Right renal cortex interstitium (tissue), 3 donors: ENCODE data around the gene TMEM86B. TPM values are rescaled to one million over a fixed set of nuclear protein-coding genes. Genes with fewer than 3 reads are reported as not detected.

Experiments
- DNase-seq, 3 donors: peaks; one replicate each; pipeline ENCODE4 v3.0.0-alpha.2; 2013; ENCODE audit warnings: low read depth in 3 of 3, low spot score in 2 of 3
- polyA plus RNA-seq, 3 donors: library from polyadenylated mRNA; unstranded; fragments of 120-200 nt; gene quantifications; one replicate each; pipeline ENCODE4 v1.2.1, GENCODE V29; 2013; ENCODE audit not compliant: insufficient read length in 3 of 3

Gene TMEM86B
- polyA plus RNA-seq, 3 donors, result 1.7 to 2.4 (median 2.2) TPM

DNA sequence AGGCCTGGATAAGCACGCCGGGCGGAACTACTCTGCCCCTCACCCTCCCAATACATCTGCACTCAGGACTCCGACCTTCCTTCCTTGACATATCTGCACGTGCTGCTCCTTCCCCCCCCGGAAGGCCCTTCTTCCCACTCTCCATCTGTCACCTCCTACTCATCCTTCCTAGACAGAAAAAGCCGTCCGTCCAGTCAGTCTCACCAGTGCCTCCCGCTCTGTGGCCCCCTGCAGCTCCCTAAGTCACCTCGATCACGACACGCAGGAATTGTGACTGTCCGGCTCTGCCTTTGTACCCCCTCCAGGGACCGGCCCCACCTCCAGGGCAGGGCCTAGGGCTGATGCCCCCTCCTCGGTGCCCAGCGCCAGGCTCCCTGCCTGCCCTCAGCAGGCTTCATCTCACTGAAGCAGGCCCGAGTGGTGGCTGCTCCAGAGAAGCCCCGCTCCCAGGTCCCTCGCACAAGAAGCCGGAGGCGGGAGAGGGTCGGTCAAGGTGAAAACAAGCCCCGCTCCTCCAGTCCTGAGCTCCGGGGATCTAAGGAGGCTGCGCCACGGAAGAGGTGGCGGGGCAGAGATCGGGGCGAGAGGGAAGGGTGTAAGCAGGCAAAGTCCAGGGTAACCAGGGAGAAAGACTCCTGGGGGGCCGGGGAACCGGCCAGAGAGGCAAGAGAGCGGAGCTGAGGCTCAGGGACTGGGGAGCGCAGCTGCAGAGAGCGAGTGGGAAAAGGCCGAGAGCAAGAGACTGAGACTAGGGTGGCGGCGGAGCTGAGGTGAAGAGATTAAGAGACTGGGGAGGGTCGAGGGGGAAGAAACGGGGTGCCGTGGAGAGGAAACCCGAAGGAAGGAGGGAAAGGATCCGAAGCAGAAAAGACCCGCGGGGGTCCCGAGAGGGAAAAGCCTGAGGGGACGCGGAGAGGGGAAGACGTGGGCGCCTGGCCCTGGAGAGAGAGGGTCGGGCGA is 29.2 kb upstream of the TMEM86B start:
- DNase-seq, result no peak

DNA sequence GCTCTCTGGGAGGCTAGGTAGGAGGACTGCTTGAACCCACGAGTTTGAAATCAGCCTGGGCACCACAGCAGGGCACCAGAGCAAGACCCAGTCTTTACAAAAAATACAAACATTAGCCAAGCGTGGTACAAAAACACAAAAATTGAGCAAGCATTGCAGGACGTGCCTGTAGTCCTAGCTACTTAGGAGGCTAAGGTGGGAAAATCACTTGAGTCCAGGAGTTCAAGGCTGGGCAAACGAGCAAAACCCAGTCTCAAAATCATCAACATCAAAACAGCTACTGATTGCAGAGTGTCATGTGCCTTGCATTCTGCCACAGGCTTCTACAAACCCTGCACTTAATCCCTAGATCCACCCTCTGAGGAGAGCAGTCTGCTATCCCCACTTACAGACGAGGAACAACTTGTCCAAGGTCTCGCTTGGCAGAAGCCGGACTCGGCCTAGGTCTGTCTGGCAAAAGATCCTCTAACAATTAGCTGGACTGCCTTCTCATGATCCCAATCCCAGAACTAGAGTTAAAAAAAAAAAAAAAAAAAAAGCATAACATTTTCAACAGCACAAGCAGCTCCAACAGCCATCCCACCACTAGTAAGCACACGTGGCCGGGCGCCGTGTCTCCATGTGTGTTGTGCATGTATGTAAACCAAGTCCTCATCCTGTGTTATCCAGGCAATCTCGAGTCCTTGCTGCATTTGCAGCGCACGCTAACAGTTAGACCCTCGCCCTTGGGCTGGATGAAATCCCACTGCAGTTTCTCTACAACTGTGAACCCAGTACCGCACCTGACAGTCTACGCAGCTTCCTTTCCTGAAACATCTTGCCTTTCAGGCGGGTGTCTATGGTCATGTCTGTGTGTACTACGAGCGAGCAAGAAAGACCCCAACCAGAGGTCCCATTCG is 28.2 kb upstream of the TMEM86B start:
- DNase-seq, result no peak

DNA sequence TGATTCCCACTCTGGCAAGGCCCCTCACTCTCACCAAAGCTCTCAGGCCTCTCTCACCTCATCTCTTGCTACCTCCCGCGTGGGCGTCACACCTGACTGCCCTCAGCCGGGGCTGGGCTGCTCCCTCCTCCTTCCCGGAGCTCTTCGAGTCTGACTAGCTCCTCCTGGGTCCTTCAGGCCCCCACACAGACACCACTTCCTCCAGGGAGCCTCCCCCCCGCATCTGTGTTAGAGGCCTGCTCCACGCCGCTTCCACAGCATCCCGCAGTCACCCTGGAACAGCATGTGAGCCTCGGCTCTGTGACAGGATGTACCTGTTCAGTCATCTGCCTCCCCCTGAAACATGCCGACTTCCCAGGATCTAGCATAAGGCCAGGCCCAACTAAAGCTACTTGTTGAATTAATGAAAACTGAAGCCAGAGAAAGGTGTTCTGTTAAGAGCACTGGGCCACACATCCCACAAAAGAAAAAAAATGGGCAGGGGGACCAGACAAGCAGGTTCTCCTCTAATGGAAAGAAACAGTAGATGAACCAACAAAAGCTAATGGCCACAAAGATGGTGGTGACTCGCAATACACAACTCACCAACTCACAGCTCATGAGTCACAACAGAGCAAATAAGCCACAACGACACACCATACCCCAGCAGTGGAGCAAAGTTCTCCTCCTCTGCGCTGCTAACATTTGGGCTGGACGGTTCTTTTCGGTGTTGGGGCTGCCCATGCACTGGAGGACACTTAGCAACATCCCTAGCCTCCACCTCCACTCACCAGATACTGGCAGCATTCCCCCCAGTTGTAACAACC is 27.3 kb upstream of the TMEM86B start:
- no peak for DNase-seq

DNA sequence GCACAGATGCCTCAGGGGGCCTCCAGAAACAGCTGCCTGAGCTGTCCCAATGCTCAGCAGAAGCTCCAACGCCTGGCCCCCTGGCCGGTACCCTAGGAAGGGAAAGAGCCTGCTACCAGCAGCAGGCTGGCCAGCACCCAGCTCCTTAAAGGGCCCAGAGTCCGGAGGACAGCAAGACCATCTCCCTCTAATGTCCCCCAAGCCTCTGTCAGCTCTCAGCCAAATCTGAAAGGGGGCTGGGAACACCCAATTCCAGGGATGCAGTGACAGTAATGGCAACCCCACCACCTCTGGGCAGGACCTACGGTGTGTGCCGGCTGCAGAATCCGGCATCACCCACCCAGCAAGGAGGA is 26.0 kb upstream of the TMEM86B start:
- DNase-seq, result no peak

DNA sequence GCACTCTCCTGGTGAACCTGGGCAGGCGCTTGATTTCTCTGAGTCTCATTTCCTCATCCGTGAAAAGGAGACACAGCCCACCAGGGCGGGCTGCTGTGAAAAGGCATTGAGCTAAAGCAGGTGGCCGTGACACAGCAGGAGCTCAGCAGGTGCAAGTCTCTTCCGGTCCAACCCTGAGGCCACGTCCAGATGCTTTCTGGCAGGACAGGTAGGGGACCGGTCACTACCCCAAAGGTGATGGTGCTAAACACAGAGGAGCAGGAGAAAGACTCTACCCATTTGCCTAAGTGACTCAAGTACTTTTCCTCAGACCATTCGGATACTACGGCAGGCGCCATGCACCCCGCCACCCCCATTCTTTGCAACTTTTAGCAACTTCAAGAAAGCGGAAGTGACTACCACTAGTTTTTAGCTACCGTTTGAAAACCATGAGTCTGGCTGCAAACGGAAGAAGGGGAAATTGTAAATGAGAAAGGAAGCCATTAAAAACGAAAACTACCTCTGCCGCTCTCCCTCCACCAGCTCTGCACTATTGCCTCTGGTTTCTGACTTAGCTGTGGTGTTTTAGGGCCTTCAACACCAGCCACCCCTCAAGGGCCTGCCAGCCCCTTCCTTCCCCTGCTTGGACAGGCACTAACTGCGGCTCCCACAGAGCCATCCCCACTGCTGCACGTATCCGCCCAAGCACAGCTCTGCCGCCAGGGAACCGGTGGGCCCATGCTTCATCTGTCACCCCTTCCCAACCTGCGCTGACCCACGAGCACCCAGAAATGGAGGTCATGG is 25.5 kb upstream of the TMEM86B start:
- DNase-seq, result no peak

DNA sequence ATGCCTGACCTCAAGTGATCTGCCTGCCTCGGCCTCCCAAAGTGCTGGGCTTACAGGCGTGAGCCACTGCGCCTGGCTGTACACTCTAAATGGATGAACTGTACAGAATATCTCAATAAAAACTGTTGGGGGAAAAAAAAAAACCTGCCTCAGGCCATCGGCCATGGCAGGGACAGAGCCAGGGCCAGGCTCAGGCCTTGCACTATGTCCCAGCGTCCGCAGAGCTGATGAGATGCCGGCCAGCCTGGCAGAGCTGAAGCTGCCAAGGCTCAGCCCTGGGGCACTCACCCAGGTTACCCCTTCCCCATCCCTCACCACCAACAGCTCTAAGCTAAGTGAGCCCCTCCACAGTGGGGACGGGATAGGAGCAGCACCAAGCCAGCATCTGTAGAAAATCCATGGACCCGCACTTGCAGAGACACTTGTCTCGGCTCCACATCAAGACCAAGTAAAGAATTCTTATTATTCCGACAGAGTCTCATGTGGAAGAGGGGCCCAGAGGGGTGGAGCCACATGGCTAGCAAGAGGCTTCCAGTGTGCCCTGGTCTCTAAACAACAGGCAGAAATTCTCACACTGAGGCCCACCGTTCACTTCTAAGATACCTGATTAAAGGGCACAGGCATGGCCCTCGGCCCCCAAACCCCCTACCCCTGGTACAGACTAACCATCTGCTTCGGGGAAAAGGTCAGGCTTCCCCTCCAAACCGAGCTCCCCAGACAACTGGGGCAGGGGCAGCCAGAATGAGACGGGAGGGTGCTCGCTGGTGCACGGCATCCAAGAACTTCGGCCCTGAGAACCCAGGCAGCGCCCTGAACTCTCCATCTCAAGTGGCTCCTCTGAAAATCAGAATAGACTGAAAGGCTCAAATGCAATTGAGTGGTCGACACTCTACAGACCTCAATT is 24.4 kb upstream of the TMEM86B start:
- DNase-seq, result no peak

DNA sequence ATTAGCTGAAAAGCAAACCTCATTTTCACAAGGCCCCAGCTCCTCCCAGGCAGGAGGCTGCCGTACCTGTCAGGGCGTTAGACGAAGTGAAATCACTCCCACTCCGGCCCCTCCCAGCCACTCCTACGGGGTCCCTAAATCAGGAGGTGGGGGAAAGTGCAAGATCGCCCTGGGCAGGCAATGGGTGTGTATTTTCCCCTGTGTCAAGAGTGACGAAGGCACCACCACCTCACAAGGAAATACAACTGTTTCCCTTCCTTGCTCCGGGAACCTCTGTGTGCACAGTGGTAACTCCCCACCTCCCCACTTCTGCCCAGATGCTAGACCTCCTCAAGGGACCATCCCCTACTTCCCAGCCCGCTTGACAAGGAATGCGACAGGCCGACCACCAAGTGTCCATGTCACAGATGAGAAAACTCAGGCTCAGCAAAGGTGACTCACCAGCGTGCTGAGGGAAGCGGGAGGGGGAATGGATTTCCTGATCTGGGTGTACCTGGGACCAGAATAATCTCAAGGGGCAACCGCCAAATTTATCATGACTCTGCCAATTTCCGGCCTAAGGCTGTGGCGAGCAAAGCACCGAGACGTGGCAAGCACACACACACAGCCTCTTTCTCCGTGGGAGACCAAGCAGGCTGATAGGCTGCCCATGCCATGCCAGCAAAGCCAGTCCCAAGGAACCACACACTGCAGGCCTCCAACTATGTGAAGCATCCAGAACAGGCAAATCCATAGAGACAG is 22.9 kb upstream of the TMEM86B start:
- DNase-seq, result no peak

DNA sequence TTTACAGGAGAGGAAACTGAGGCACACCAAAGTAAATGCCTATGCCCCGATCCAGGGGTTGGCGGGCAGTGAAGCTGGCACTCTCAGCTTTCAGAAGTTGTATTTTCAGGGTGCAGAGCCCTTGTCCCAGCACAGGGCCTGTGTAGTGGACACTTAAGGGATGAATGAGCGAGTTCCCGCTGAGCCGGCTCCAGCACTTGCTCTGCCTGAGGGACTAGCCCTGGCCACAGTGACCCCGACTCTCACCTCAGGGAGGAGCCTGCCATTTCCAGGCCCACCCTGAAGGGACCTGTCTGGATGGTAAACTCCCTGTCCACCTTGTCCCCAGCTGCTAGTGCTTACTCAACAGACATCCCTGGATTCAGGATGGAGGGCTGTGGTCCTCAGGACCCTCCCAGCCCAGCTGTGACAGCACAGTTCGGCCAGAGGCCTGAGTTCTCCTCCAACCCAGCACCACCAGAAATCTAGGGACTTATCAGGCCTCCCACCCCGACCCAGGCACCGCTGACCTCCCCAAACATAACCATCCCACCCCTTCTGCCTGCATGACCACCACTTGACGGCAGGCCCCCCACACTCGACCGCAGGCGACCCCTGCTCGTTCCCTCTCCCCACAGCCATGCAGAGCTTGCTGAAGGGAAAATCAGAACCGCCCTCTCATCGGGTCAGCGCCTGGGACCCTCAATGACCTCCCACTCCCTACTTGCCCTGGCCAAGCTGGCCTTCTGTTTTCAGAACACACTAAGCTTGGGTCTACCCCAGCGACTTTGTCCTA is 21.9 kb upstream of the TMEM86B start:
- DNase-seq, result no peak

DNA sequence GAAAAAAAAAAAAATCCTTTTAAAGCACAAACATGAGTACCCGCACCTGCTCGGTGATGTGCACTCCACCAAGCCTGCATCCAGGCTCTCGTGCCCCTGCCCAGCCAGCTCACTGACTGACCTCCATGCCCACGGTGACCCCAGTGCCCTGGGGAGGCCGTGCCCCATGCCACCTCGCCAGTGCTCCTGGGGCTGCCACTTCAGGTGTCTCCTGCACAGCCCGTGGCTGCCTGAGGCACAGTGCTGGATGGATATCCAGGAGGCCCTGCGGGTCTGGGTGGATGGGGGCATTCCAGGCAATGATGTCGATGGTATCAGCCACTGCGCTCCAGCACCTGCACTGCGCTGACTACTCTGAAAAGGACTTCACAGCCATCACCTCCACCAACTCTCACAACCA is 21.3 kb upstream of the TMEM86B start:
- DNase-seq, result no peak

DNA sequence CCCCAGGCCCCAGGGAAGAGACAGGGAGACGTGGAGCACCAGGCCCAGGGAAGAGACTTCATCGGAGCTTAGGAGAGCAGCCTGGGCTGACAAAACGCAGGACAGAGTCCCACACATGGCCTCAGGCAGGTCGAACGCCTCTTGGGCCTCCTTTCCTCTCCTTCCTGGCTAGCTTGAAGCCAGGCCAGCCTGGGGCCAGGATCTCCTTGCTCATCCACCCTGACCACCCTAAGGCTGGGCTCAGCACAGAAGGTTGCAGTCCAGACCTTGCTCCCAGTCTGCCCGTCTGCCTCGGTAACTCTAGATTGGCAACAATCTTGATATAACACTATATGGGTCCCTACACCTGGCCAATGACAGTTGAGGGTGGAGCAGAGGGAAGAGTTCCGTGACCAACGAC is 20.1 kb upstream of the TMEM86B start:
- DNase-seq, result no peak

DNA sequence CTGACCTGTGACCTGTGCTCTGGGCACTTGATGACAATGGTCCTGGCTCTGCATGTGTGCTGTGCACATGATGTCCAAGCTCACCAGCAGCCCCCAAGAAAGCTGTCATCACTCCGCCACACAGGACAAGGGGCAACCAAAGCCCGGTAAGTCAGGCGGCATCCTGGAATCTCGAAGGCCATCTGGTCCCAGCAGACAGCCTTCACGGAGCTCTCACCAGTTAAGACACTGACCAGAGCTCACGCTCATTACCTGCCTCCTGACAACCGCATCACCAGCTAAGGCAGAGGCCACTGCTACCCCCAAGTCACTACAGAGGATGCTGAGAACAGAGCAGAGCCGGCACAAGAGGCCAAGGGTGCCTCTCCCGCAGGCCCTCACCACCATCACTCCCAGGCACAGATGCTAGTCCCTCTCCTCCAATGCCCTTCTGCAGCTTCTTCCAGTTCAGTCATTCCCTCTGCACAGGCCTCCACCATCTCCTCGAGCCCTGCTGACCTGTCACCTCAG is 19.7 kb upstream of the TMEM86B start:
- no peak for DNase-seq

DNA sequence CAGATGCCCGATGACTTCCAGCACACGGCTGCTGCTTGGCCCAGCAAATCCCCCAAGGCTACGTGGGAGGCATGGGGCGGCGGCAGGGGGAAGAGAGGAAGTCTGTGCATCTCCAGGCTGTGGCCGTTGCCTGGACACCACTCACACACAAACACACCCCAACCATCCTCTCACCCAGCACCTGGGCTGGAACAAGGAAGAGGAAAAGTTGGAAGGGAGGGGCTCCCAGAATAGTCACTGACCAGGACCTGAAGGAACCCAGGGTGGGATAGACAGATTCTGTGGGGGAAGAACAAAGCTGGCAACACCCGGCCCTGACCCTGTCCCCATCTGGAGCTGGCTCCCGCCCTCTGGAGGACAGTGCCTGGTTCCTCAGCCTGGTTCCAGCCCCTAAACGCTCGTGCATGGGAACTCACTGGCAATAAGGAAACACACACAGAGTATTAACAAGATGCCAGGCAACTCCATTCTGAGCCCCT is 19.1 kb upstream of the TMEM86B start:
- DNase-seq, result no peak

DNA sequence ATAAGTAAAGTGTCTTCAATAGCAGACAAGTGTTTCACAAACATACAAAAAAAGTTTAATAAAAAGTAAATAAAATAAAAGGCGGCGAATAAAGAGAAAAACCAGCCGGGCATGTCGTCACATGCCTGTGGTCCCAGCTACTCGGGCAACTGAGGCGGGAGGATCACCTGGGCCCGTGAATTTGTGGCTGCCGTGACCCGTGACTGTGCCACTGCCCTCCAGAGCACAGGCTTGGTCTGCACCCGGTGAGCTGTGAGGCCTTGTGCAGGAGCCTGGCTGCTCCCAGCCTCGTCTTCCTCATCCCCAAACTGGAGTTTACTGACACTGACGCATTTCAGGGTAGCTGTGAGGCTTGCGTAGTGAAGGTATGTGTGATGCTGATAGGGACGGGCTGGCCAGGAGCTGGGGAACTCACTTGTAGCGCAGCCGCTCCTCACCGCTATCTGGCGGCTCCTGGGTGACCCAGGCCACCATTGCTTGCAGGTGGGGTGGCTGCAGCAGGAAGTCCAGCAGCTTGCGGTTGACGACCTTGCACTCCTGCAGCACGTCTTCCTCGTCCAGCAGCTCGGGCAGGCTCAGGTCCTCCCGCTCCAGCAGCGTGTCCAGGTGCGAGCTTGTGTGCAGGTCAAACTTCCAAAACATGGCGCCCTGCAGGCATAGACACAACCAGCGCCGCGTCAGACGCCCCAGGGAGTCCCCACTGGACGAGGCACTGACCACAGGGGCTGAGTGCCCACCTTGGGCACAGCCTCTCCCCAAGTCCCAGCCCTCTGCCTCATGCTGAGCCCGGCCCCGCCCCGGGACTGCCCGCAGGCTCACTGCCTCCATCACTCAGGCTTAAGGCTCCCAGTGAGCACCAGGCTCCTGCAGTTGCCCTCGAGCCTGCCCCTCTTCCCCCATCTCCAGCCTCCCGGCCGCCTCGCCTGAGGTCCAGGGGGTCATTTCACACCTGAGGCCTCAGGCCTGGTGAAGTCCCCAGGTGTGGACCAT is 18.2 kb upstream of the TMEM86B start:
- no peak for DNase-seq

DNA sequence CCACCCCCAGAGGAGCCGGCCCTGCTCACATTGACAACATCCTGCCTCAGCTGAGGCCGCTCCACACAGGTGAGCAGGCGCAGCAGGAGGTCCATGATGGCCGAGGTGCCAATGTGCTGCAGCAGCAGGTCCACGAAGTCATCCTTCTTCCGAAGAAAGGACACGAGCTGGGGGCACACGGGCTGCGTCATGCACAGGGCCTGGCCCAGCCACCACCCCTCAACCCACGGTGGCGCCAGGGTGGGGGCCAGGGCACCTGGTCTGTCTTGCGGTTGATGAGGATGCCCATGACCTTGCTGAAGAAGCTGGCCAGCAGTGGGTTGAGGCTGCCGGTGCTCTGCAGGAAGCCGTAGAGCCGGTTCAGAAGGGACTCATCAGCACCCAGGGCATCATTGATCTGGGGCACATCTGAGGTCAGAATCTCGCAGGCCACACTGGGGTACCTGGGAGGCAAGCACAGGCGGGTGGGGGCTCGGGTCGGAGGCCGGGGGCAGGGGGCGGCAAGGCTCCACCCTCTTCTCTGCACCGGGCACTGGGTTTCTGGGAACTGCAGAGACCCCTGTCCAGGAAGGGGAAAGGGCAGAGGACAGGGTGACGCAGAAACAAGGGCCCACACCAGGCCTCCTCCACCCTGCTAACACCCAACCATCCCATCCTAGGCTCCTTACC is 16.8 kb upstream of the TMEM86B start:
- DNase-seq, result no peak

DNA sequence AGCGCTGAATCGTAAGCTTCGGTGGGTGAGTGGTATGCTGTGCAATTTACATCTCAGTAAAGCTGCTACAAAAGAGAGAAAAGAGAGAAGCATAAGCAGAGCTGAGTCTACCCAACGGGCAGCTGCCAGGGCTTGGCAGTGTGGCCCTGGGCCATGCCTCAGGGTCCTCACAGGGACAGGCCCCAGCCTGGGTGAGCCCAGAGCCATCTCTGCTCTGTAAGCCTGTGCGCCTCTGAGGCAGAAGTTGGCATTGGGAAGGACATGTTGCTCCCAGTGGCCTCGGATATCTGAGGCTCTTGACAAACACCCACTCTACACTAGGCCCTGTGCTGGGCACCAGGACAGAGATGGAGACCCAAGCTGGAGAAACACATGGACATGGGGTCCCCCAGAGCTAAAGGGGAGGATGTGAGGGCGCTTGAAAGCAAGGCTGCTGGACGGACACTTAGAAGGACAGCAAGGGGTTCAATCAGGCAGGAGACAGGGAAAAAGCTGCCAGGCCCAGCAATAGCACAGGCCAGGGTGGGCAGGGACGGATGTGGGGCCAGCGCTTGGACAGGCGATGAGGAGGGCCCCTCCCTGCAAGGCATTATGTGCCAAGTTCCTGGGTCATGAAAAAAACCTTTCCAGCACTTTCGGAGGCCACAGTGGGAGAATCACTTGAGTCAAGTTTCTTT is 15.6 kb upstream of the TMEM86B start:
- no peak for DNase-seq
